GM23338 (cell line): ENCODE measurements around the gene ITGA3. TPM values are rescaled to one million over a fixed set of nuclear protein-coding genes. Genes with fewer than 3 reads are reported as not detected.

Source experiments
- ATAC-seq: fragments of 200-7000 bp; cut with Tn5 transposase; 3 replicates; pipeline ENCODE4 v1.9.1; 2020
- DNase-seq: peaks from one replicate; pipeline ENCODE4 v3.0.0-alpha.2; 2015; ENCODE audit warnings: low spot score
- H2AFZ ChIP-seq: fragments of 200-600 bp; sonication (generic); 2 replicates; pipeline ENCODE4 v1.8.0; 2016; ENCODE audit warnings: antibody characterized with exemption, mild to moderate bottlenecking, moderate library complexity
- H3F3A ChIP-seq: fragments of 200-600 bp; sonication (generic); replicated peaks from 2 replicates; pipeline ENCODE4 v1.8.0; 2017; ENCODE audit warnings: antibody characterized with exemption, mixed run types, low read depth
- H3K27ac ChIP-seq: fragments of 200-600 bp; sonication (generic); 2 replicates; pipeline ENCODE4 v1.6.1; 2016; ENCODE audit warnings: low read depth
- H3K27me3 ChIP-seq: fragments of 200-600 bp; sonication (generic); 2 replicates; pipeline ENCODE4 v1.8.0; 2016; ENCODE audit warnings: mild to moderate bottlenecking, mixed run types, moderate library complexity; ENCODE audit not compliant: insufficient read depth
- H3K36me3 ChIP-seq: fragments of 200-600 bp; sonication (generic); 2 replicates; pipeline ENCODE4 v1.8.0; 2016; ENCODE audit warnings: mild to moderate bottlenecking; ENCODE audit not compliant: insufficient read depth
- H3K4me1 ChIP-seq: fragments of 200-600 bp; sonication (generic); 2 replicates; pipeline ENCODE4 v1.8.0; 2016; ENCODE audit warnings: mild to moderate bottlenecking, moderate library complexity; ENCODE audit not compliant: insufficient read depth
- H3K4me2 ChIP-seq: fragments of 200-600 bp; sonication (generic); 2 replicates; pipeline ENCODE4 v1.7.1; 2017; ENCODE audit warnings: mixed run types
- H3K4me3 ChIP-seq: fragments of 200-600 bp; sonication (generic); 2 replicates; pipeline ENCODE4 v1.6.1; 2016; ENCODE audit warnings: mixed run types
- H3K79me2 ChIP-seq: fragments of 200-600 bp; sonication (generic); replicated peaks from 2 replicates; pipeline ENCODE4 v1.8.0; 2017; ENCODE audit warnings: mild to moderate bottlenecking; ENCODE audit not compliant: insufficient read depth
- H3K9me2 ChIP-seq: fragments of 200-600 bp; sonication (generic); 2 replicates; pipeline ENCODE4 v1.8.0; 2017; ENCODE audit not compliant: insufficient read depth
- H4K20me1 ChIP-seq: fragments of 200-600 bp; sonication (generic); replicated peaks from 2 replicates; pipeline ENCODE4 v1.8.0; 2017; ENCODE audit warnings: mild to moderate bottlenecking; ENCODE audit not compliant: insufficient read depth
- H3K27ac Mint-ChIP-seq: 2 replicates; pipeline ENCODE4 v1.8.0; 2020; ENCODE audit warnings: inconsistent platforms, mild to moderate bottlenecking, moderate library complexity, mixed read lengths
- H3K27me3 Mint-ChIP-seq: 3 replicates; pipeline ENCODE4 v1.8.0; 2022; ENCODE audit warnings: low read depth, mild to moderate bottlenecking, moderate library complexity, mixed read lengths, inconsistent platforms; ENCODE audit not compliant: insufficient read depth, poor library complexity
- H3K36me3 Mint-ChIP-seq: 3 replicates; pipeline ENCODE4 v1.8.0; 2021; ENCODE audit warnings: low read depth, mild to moderate bottlenecking, inconsistent platforms, moderate library complexity, mixed read lengths
- H3K4me1 Mint-ChIP-seq: 3 replicates; pipeline ENCODE4 v1.8.0; 2020; ENCODE audit warnings: mild to moderate bottlenecking, inconsistent platforms, mixed read lengths
- H3K4me3 Mint-ChIP-seq: 3 replicates; pipeline ENCODE4 v1.8.0; 2021; ENCODE audit warnings: moderate library complexity, mild to moderate bottlenecking, inconsistent platforms, mixed read lengths
- H3K9me3 Mint-ChIP-seq: 3 replicates; pipeline ENCODE4 v1.8.0; 2020; ENCODE audit warnings: moderate library complexity, mild to moderate bottlenecking, inconsistent platforms, mixed read lengths
- CREB1 ChIP-seq: fragments of 250-450 bp; sonication (Bioruptor Pico); IDR thresholded peaks from 2 replicates; pipeline ENCODE4 v1.5.0; 2020; ENCODE audit warnings: low read depth, mild to moderate bottlenecking, moderate library complexity
- CTCF ChIP-seq, 2 experiments: fragments of 200-600 bp in 1 of 2; sonication (generic) in 1 of 2; conservative IDR thresholded peaks; 2 replicates each; pipeline versions ENCODE4 v1.5.1 to v1.6.1; 2016 to 2017; ENCODE audit warnings: antibody characterized with exemption in 2 of 2, low read depth in 2 of 2, mild to moderate bottlenecking in 2 of 2, moderate library complexity in 1 of 2
- ETS1 ChIP-seq: IDR thresholded peaks from 2 replicates; pipeline ENCODE4 v1.6.1; 2016; ENCODE audit warnings: antibody characterized with exemption
- EZH2 ChIP-seq: fragments of 200-600 bp; sonication (generic); IDR thresholded peaks from one replicate; pipeline ENCODE4 v1.8.0; 2017; ENCODE audit warnings: antibody characterized with exemption, mild to moderate bottlenecking, low read depth; ENCODE audit not compliant: unreplicated experiment
- EZH2phosphoT487 ChIP-seq: fragments of 200-600 bp; sonication (generic); IDR thresholded peaks from one replicate; pipeline ENCODE4 v1.8.1; 2018; ENCODE audit warnings: antibody characterized with exemption; ENCODE audit not compliant: unreplicated experiment
- JUNB ChIP-seq: IDR thresholded peaks from one replicate; pipeline ENCODE4 v1.6.1; 2016; ENCODE audit warnings: antibody characterized with exemption; ENCODE audit not compliant: unreplicated experiment
- NANOG ChIP-seq: IDR thresholded peaks from 2 replicates; pipeline ENCODE4 v1.6.1; 2016; ENCODE audit warnings: antibody characterized with exemption, borderline replicate concordance
- POLR2AphosphoS5 ChIP-seq: IDR thresholded peaks from 2 replicates; pipeline ENCODE4 v1.6.1; 2016; ENCODE audit warnings: antibody characterized with exemption, low read depth
- REST ChIP-seq: IDR thresholded peaks from one replicate; pipeline ENCODE4 v1.6.1; 2018; ENCODE audit warnings: antibody characterized with exemption; ENCODE audit not compliant: unreplicated experiment
- STAT1 ChIP-seq: IDR thresholded peaks from one replicate; pipeline ENCODE4 v1.6.1; 2016; ENCODE audit warnings: antibody characterized with exemption; ENCODE audit not compliant: unreplicated experiment
- ZNF114 ChIP-seq: fragments of 250-450 bp; sonication (Bioruptor Pico); IDR thresholded peaks from 2 replicates; pipeline ENCODE4 v1.5.0; 2020; ENCODE audit warnings: mild to moderate bottlenecking, moderate library complexity
- ZNF331 ChIP-seq: fragments of 250-450 bp; sonication (Bioruptor Pico); IDR thresholded peaks from 2 replicates; pipeline ENCODE4 v1.5.0; 2020; ENCODE audit warnings: low read depth, mild to moderate bottlenecking, moderate library complexity
- ZNF462 ChIP-seq: fragments of 250-450 bp; sonication (Bioruptor Pico); IDR thresholded peaks from 2 replicates; pipeline ENCODE4 v1.5.0; 2020; ENCODE audit warnings: mild to moderate bottlenecking, moderate library complexity
- polyA plus RNA-seq: library from polyadenylated mRNA; unstranded; fragments of >200 nt; fragmentation: Nextera tagmentation; extraction: Ambion mirVana; gene quantifications from 2 replicates; pipeline ENCODE4 v1.2.1, GENCODE V29; 2016
- total RNA-seq: library from RNA; depleted of rRNA; stranded (reverse); fragments of >200 nt; shearing (Covaris generic); gene quantifications from 2 replicates; pipeline ENCODE4 v1.2.3, GENCODE V29; 2014

The ITGA3 gene
- total and polyA plus RNA-seq, 2 experiments from 2014 or later, result 9.6 to 28.3 TPM

- peaks cover 52% of the 10 kb centered on the region for H3K4me1 Mint-ChIP-seq
- TF ChIP-seq ZNF462 (CRISPR knock-in tag) (no peak), ZNF114 (CRISPR knock-in tag) (no peak), REST (no peak), EZH2 (no peak), NANOG (no peak), POLR2AphosphoS5 (no peak), EZH2phosphoT487 (no peak), JUNB (no peak), CTCF (conservative IDR thresholded peaks at IDR 0.05; ENCODE audit: low read depth in 2 of 2) (no peak), ETS1 (no peak), STAT1 (no peak), ZNF331 (CRISPR knock-in tag) (no peak), CREB1 (CRISPR knock-in tag) (no peak)
- H3F3A ChIP-seq, result peaks cover 18% of the 10 kb centered on the region
- H3K27me3 Mint-ChIP-seq, result peaks cover 33% of the 10 kb centered on the region
- no peaks in the 10 kb centered on the region for H3K27me3 ChIP-seq
- no peaks in the 10 kb centered on the region for H3K36me3 ChIP-seq
- no peaks in the 10 kb centered on the region for H3K36me3 Mint-ChIP-seq
- no peaks in the 10 kb centered on the region for H3K79me2 ChIP-seq
- H2AFZ ChIP-seq, result no peak overlapping the region; the same call in 1 of the 2 replicates
- no peak overlapping the region for H3K4me3 Mint-ChIP-seq
- peak overlapping the region; percentile 38; the same call in 1 of the 2 replicates for H3K4me2 ChIP-seq
- H3K27ac Mint-ChIP-seq, result no peak overlapping the region
- ATAC-seq (no peak), DNase-seq (no peak)
- no peak overlapping the region for H3K27ac ChIP-seq
- H3K9me2 ChIP-seq, result no peaks in the 10 kb centered on the region
- H4K20me1 ChIP-seq, result no peaks in the 10 kb centered on the region
- H3K4me1 ChIP-seq, result peaks cover 26% of the 10 kb centered on the region; the same call in 1 of the 2 replicates
- no peaks in the 10 kb centered on the region for H3K9me3 Mint-ChIP-seq
- no peak overlapping the region for H3K4me3 ChIP-seq
These were observed 5.4 kb upstream of the ITGA3 start for GRCh38 chr17:50050431-50051032.
